Endothelial cell of umbilical vein (primary cell): ENCODE measurements around the gene SPTLC1. TPM values are rescaled to one million over a fixed set of nuclear protein-coding genes. Genes with fewer than 3 reads are reported as not detected.

ENCODE experiments used
- BruUV-seq: library from RNA; stranded (reverse); fragments of 400-500 nt; replicated peaks from 2 replicates; lab custom pipeline; 2021; lab: Mats Ljungman, UMichigan
- CTCF ChIA-PET: fragments of 300-600, 350-600 bp; sonication (Branson Sonifier 250); formaldehyde crosslinking; loops from one replicate; lab custom pipeline; 2021; ENCODE audit warnings: antibody characterized with exemption, inconsistent platforms; lab: Charles Lee
- POLR2A ChIA-PET: fragments of 300-600, 350-600 bp; sonication (Branson Sonifier 250); formaldehyde crosslinking; loops from one replicate; lab custom pipeline; 2021; ENCODE audit warnings: antibody characterized with exemption, inconsistent platforms; lab: Charles Lee
- DNase-seq: peaks from one replicate; pipeline ENCODE4 v3.0.0-alpha.2; 2011; ENCODE audit warnings: low read depth, low spot score
- FAIRE-seq: peaks from 2 replicates; lab custom pipeline; 2011; peaks lifted over from hg19 to GRCh38; lab: Jason Lieb, UNC
- H2AFZ ChIP-seq: 2 replicates; pipeline ENCODE4 v1.6.0; 2012; ENCODE audit warnings: low read depth, low read length, control low read depth, inconsistent platforms
- H3K27ac ChIP-seq: 2 replicates; pipeline ENCODE4 v1.5.1; 2011; ENCODE audit warnings: low read depth, mild to moderate bottlenecking, control low read depth, low read length, moderate library complexity; ENCODE audit not compliant: insufficient read depth
- H3K27me3 ChIP-seq, 2 experiments: 2 replicates each; pipeline versions ENCODE4 v1.6.0 to v1.6.1; 2011; ENCODE audit warnings: low read length in 2 of 2, mixed read lengths in 1 of 2; ENCODE audit not compliant: control insufficient read depth in 2 of 2, insufficient read depth in 2 of 2
- H3K36me3 ChIP-seq, 2 experiments: 2 replicates in 1 of 2; 3 replicates in 1 of 2; pipeline ENCODE4 v1.5.1; 2011; ENCODE audit warnings: low read length in 2 of 2, mild to moderate bottlenecking in 1 of 2, moderate library complexity in 1 of 2; ENCODE audit not compliant: control insufficient read depth in 2 of 2, insufficient read depth in 2 of 2; ENCODE audit errors: extremely low read depth in 1 of 2
- H3K4me1 ChIP-seq: 3 replicates; pipeline ENCODE4 v1.5.1; 2011; ENCODE audit warnings: mild to moderate bottlenecking, low read length; ENCODE audit not compliant: control insufficient read depth, insufficient read depth; ENCODE audit errors: extremely low read depth
- H3K4me2 ChIP-seq: 2 replicates; pipeline ENCODE4 v1.6.1; 2011; ENCODE audit warnings: low read length, control low read depth, mixed read lengths; ENCODE audit not compliant: insufficient read depth
- H3K4me3 ChIP-seq, 3 experiments: fragments of 200-600 bp in 1 of 3; sonication (generic), shearing (Covaris generic) in 1 of 3; replicated peaks in 1 of 3; 2 replicates each; pipeline ENCODE4 v1.5.1; 2011 to 2016; ENCODE audit warnings: control low read depth in 3 of 3, low read length in 3 of 3, mild to moderate bottlenecking in 2 of 3, inconsistent platforms in 1 of 3, low read depth in 1 of 3, moderate library complexity in 1 of 3; ENCODE audit not compliant: insufficient read depth in 1 of 3
- H3K79me2 ChIP-seq: 2 replicates; pipeline ENCODE4 v1.6.0; 2012; ENCODE audit warnings: low read length, inconsistent platforms; ENCODE audit not compliant: control insufficient read depth, insufficient read depth
- H3K9ac ChIP-seq: replicated peaks from 2 replicates; pipeline ENCODE3; 2011; ENCODE audit warnings: low read length, control low read depth; ENCODE audit not compliant: insufficient read depth; ENCODE audit errors: extremely low read depth
- H3K9me1 ChIP-seq: replicated peaks from 3 replicates; pipeline ENCODE4 v1.6.0; 2011; ENCODE audit warnings: mild to moderate bottlenecking, low read length; ENCODE audit not compliant: control insufficient read depth, insufficient read depth; ENCODE audit errors: extremely low read depth
- H3K9me3 ChIP-seq: replicated peaks from 2 replicates; pipeline ENCODE4 v1.5.1; 2012; ENCODE audit warnings: low read length, inconsistent platforms; ENCODE audit not compliant: control insufficient read depth, insufficient read depth
- H4K20me1 ChIP-seq: replicated peaks from 2 replicates; pipeline ENCODE3; 2011; ENCODE audit warnings: mild to moderate bottlenecking, low read length; ENCODE audit not compliant: control insufficient read depth, insufficient read depth; ENCODE audit errors: extremely low read depth
- EZH2 ChIP-seq: IDR thresholded peaks from 2 replicates; pipeline ENCODE4 v1.6.1; 2012; ENCODE audit warnings: borderline replicate concordance, low read depth, mild to moderate bottlenecking, moderate library complexity, low read length, inconsistent platforms; ENCODE audit not compliant: severe bottlenecking
- FOS ChIP-seq: IDR thresholded peaks from 2 replicates; pipeline ENCODE4 v1.6.1; 2011; ENCODE audit warnings: mild to moderate bottlenecking, low read length, moderate library complexity, borderline replicate concordance; ENCODE audit not compliant: insufficient read depth
- GATA2 ChIP-seq: IDR thresholded peaks from 2 replicates; pipeline ENCODE4 v1.7.0; 2011; ENCODE audit warnings: low read depth, mild to moderate bottlenecking, moderate library complexity, mixed read lengths, low read length; ENCODE audit not compliant: insufficient read length, insufficient read depth
- JUN ChIP-seq: IDR thresholded peaks from 2 replicates; pipeline ENCODE4 v1.6.1; 2011; ENCODE audit warnings: borderline replicate concordance, low read depth; ENCODE audit not compliant: insufficient read length, insufficient read depth
- MYC ChIP-seq: IDR thresholded peaks from one replicate; pipeline ENCODE4 v1.6.1; 2011; ENCODE audit warnings: mild to moderate bottlenecking, low read depth, low read length
- POLR2A ChIP-seq: IDR thresholded peaks from 2 replicates; pipeline ENCODE4 v1.6.1; 2012; ENCODE audit warnings: low read depth, mild to moderate bottlenecking, control low read depth, low read length
- POLR2AphosphoS5 ChIP-seq: IDR thresholded peaks from 2 replicates; pipeline ENCODE4 v1.6.1; 2012; ENCODE audit warnings: low read depth, mild to moderate bottlenecking, control low read depth, low read length, moderate library complexity; ENCODE audit not compliant: insufficient read depth
- dilution Hi-C: fragments of 300-500 bp; cut with MboI; formaldehyde crosslinking; loops from one replicate; pipeline ENCODE4 v1.15.0; 2019; ENCODE audit warnings: low sequenced_read_pairs; ENCODE audit not compliant: extremely low pct_ligation_motif_present
- intact Hi-C: fragments of 100-400 bp; cut with micrococcal nuclease; formaldehyde crosslinking; loops from one replicate; pipeline ENCODE4 v1.10.0; 2022
- polyA plus RNA-seq, 4 experiments: library from polyadenylated mRNA; depleted of rRNA in 3 of 4; stranded (reverse) in 3 of 4; unstranded in 1 of 4; fragments of >200 nt; gene quantifications; 2 replicates each; pipeline versions ENCODE4 v1.2.1 to v1.2.3, GENCODE V29; 2011 to 2012; ENCODE audit warnings: missing spikeins in 1 of 4
- total RNA-seq: library from RNA; stranded (reverse); gene quantifications from 2 replicates; pipeline ENCODE4 v1.2.3, GENCODE V29; 2021
- TF ChIP-seq, protein P1 (sequence below): IDR thresholded peaks from 2 replicates; pipeline ENCODE4 v1.6.1; 2011; ENCODE audit not compliant: insufficient read depth, insufficient read length
- TF ChIP-seq, protein P2 (sequence below), 2 donors: IDR thresholded peaks; 1 replicate in 1 of 2; 2 replicates in 1 of 2; pipeline ENCODE4 v1.5.1; 2011; ENCODE audit warnings: low read length in 2 of 2, mild to moderate bottlenecking in 2 of 2, moderate library complexity in 2 of 2, control low read depth in 1 of 2, inconsistent platforms in 1 of 2, low read depth in 1 of 2; ENCODE audit not compliant: insufficient read depth in 1 of 2; ENCODE audit errors: extremely low read depth in 1 of 2

The SPTLC1 gene
- total and polyA plus RNA-seq, 2 donors (not counting 3 experiments of a cell fraction or from before 2014, with no cell fraction given) = 35.9 to 68.5 TPM

DNA sequence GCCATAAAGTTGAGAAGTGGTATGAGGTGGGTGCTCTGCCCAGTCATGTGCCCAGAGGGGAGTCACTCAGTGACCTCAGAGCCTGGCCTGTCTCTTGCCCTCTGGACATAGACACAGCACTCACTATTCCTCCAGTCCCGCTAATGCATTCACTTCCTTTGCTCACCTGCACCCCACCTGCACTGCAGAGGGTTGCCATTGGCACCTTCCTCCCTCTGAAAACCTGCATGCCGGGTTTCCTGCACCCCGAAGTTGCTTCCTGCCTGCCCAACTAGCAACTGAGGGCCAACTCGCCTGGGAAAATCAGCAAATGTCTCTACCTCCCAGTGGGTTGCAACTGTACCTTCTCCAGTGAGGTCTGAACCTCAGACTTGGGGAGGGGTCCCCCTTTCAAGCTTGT is 48.1 kb upstream of the SPTLC1 start:
- Histone ChIP-seq H3K79me2 (no peaks in the 10 kb centered on the region), H2AFZ (no peak overlapping the region), H3K9me3 (no peaks in the 10 kb centered on the region), H3K9ac (no peak overlapping the region), H3K4me2 (no peak overlapping the region), H3K27ac (no peak overlapping the region), H3K4me3 (no peak overlapping the region), H3K9me1 (no peaks in the 10 kb centered on the region), H3K4me1 (no peaks in the 10 kb centered on the region), H3K27me3 (peaks cover 0 to 6% of the 10 kb centered on the region in 2 experiments), H4K20me1 (no peaks in the 10 kb centered on the region), H3K36me3 (no peaks in the 10 kb centered on the region)
- DNase-seq (no peak), FAIRE-seq (no peak)
- ChIA-PET POLR2A (no interaction called here), CTCF (interaction anchor here (1.7 kb wide), 1 partner anchor 10 kb away, joined by 6 read pairs; no protein-coding TSS in a partner anchor)
- dilution Hi-C loops (no loop called here), intact Hi-C loops (no loop called here)
- no TSS peak for BruUV-seq
- TF ChIP-seq, protein P1, sequence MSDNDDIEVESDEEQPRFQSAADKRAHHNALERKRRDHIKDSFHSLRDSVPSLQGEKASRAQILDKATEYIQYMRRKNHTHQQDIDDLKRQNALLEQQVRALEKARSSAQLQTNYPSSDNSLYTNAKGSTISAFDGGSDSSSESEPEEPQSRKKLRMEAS = no peak
- TF ChIP-seq GATA2 = no peak
- TF ChIP-seq JUN = no peak
- TF ChIP-seq MYC = no peak
- TF ChIP-seq EZH2 = no peak
- no peak for TF ChIP-seq FOS
- TF ChIP-seq, protein P2, sequence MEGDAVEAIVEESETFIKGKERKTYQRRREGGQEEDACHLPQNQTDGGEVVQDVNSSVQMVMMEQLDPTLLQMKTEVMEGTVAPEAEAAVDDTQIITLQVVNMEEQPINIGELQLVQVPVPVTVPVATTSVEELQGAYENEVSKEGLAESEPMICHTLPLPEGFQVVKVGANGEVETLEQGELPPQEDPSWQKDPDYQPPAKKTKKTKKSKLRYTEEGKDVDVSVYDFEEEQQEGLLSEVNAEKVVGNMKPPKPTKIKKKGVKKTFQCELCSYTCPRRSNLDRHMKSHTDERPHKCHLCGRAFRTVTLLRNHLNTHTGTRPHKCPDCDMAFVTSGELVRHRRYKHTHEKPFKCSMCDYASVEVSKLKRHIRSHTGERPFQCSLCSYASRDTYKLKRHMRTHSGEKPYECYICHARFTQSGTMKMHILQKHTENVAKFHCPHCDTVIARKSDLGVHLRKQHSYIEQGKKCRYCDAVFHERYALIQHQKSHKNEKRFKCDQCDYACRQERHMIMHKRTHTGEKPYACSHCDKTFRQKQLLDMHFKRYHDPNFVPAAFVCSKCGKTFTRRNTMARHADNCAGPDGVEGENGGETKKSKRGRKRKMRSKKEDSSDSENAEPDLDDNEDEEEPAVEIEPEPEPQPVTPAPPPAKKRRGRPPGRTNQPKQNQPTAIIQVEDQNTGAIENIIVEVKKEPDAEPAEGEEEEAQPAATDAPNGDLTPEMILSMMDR (IDR thresholded peaks at IDR 0.05; ENCODE audit: extremely low read depth in 1 of 2, insufficient read depth in 1 of 2, low read depth in 1 of 2, low read length in 2 of 2) = no peak
- no peak for TF ChIP-seq POLR2A
- TF ChIP-seq POLR2AphosphoS5 = no peak
